Activated CD8-positive, alpha-beta memory T cell treated with anti-CD3 and anti-CD28 coated beads for 48 hours (primary cell): Measurements from ENCODE around the gene MDM1.
A peak's percentile ranks its signal among the peaks of the same experiment; 100 is the strongest.

Experiments
- DNase-seq, 3 experiments: peaks; one replicate each; pipeline ENCODE4 v3.0.0-alpha.2; 2020; ENCODE audit warnings: low read depth in 2 of 3, low spot score in 2 of 3

Gene MDM1, protein sequence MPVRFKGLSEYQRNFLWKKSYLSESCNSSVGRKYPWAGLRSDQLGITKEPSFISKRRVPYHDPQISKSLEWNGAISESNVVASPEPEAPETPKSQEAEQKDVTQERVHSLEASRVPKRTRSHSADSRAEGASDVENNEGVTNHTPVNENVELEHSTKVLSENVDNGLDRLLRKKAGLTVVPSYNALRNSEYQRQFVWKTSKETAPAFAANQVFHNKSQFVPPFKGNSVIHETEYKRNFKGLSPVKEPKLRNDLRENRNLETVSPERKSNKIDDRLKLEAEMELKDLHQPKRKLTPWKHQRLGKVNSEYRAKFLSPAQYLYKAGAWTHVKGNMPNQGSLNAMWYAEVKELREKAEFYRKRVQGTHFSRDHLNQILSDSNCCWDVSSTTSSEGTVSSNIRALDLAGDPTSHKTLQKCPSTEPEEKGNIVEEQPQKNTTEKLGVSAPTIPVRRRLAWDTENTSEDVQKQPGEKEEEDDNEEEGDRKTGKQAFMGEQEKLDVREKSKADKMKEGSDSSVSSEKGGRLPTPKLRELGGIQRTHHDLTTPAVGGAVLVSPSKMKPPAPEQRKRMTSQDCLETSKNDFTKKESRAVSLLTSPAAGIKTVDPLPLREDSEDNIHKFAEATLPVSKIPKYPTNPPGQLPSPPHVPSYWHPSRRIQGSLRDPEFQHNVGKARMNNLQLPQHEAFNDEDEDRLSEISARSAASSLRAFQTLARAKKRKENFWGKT

DNA sequence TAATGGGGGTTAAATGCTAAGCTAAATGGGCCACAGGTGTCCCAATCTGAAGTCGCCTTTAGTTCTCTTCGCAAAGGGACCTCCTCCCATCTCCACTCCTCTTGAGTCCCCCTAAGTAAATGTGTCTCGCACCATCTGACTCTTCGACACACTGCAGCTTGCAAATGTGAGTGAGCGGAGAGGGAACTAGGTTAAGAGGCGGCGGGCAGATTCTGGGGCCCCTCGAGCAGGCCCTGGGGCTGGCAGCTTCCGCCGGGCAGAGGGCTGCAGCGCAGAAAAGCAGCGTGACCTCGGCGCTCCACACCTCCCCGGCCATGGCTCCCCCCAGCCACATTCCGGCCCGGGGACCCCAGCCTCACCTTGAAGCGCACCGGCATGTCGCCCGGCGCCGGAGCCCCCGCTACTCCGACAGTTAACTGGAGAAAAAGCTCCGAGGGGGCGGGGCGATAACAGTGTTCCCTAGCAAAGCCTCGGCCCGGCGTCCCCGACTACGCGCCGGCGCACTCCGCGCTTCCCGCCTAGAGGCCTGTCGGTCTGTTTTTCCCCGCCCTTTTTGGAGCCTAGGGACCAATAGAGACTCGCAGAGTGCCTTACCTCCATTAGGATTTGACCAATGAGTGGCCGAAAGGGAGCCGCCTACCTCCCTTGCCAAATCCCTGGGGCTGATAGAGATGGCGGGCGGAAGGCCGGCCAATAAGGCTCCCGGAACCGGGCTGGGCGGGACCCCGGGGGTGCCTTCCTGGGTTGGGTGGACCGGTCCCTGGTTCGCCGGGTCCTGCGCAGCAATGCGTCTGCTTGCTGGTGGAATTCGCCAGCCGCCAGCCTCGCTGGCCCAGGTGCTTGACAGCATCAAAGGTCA lies at the start of gene MDM1:
Gene MDM1, minus strand, starts transcription at position 494 of the 859 bp plus-strand sequence. Its CDS starts 117 bp downstream, at position 377.
- DNase-seq: peak; percentile 87 to 94 (median 93)

DNA sequence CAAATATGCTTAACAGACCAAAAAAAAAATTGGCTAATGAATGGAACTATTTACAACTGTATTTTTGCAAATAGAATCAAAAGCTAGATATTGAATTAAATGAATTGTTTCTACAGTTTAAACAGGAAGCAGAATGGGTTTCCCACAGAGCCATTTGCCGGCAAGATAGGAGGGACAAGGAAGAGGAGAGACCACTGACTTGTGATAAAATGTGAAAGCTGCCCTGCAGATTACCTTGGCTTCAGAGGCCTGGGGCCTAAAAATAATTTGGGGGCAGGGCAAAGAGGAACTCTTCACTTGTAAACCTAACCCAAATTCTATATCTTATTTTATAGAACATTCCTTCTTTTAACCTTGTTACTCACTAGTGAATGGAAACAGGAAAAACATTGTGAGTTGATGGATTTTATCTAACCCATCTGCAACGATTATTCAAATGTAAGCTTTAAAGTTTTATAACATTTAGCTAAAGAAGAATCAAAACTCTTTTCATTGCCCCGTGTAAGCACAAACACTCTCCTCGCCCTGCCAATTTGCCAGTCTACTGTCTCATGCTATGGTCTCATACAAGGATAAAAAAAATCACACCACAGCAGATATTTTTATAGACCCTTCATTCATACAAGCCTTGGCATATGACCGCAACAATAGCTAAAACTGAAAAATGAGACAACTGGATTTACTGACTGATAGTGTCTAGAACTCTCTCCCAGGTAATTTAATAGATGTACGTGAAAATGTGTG lies 49.5 kb upstream of the MDM1 start:
- DNase-seq: no peak

DNA sequence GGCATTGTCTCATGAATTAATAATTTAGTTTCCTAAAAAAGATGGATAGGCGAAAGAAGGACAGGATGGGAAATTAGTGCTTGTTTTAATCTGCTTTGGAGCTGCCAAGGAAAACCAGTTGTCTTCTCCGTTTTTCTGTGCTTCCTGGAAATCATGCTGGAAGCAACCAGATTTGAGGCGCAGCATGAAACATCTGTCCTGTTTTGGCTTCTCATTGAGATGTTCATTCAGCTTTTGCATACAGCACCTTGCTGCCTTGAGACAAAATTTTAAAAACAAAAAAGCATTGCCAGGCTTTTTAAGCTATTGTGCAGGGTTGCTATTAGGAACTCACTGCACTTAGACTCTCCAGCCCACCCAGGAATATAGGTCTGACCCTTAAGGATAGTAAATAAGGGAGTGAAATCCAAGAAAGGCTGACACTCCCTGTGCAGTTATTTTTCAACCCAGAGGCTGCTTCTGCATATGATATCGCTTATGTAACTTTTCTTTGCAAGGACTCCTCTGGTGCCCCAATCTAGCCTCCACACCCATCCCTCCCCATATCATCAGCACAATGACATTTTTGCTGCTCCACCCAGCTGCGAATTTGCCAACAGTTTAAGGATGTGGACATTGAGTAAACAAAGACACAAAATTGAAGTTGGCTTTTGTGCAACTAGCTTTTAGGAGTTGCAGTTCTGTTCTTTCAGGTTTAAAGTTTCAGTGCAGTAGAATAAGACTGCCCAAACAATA lies 46.9 kb upstream of the MDM1 start:
- no peak for DNase-seq

DNA sequence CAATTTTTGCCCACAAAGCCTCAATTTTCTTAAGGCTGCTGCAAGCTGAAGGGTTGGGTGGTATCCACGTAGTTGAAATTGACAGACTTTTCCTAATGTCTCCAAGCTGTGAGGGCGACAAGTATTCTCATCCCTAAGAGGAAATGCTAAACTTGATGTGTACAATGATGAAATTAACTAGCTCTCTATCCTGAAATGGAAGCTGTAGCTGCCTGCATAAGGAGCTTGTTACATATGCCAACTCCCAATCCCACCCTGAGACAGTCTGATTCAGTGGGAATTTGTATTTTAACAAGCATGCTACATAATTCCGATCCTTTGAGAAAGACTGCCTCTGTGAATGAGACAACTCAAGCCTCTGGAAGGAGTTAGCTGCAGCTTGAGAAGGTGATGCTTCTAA lies 45.7 kb upstream of the MDM1 start:
- no peak for DNase-seq

DNA sequence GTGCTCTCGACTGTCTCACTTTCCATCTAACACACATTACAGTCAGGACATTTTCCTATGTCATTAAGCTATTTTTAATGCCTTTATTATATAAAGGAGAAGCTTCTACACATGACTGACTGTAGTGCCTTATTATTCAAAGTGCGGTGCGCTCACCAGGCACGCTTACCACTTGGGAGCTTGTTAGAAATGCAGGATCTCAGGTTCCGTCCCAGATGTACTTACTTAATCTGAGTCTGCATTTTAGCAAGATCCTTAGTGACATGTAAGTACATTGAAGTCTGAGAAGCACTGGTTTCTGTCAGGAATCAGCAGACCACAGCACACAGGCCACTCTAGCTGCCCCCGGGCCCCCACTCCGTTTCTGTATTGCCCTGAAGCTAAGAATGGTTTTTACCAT lies 44.7 kb upstream of the MDM1 start:
- no peak for DNase-seq

DNA sequence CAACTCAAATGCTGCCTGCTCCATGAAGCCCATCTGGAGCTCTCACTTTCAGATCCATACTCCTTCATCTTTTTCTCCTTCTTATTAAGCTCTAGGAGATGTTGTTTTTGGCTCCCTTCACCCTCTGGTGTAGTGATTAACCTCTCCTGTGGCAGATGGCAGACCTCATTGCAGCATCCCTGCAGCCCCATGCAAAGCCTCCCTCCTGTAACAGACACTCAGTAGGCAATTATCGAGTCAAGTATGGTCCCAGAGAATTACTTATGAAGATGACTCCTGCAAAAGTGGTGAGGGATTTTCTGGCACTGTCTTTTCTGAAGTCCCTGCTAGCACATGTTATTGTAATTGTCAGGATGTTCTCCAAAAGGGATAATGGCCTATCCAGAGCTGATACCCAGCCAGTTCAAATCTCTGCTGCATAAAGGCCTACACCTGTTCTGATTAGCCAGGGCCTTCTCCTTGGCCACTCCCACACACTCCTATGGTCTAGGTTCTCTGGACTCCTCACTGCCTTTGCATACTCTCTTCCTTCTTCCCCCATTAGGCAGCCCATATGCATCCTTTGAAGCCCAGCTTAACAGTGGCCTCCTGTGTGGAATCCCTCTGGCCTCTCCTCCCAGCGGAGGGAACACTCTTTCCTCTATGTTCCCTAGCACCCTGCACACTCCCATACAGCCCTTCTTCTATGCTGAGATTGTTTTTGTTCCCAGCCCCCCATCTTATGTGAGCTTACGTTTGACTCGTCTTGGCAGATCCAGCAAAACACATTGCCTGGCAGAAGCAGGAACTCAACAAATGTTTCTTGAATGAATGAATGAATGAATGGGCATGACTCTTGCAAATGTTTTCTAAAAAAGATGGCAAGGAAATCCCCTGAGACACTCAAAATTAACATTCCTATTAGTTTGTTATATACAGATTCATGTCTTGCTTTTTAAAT lies 43.9 kb upstream of the MDM1 start:
- no peak for DNase-seq

DNA sequence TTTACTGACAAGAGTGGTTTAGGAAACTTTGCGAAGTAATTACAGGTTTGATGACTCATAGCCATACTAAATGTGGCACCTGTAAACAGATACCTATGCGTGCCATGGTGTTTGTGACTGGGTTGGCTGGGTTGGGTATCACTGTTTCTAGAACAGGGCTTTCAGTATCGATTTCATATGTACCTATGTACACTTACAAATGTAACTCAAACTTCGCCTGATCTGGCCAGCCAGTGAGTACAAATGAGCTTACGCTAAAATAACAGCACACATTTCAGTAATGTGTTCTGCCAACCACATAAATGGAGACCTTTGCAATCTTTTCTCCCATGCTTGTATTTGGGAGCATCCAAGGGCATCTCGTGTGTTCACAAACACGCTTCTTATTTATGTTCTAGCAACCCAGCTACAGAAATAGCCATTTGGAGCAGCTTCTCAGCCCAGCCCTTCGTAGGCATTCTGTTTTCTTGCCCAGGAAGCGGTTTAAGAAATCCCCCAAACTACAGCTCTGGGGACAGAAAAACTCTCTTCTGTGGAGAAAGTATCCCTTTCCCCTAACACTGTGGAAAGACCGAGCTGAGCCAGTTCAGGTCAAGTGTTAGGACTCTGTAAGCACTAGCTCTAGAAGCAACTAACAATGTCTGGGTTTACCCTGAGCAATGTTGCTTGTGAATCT lies 42.3 kb upstream of the MDM1 start:
- no peak for DNase-seq

DNA sequence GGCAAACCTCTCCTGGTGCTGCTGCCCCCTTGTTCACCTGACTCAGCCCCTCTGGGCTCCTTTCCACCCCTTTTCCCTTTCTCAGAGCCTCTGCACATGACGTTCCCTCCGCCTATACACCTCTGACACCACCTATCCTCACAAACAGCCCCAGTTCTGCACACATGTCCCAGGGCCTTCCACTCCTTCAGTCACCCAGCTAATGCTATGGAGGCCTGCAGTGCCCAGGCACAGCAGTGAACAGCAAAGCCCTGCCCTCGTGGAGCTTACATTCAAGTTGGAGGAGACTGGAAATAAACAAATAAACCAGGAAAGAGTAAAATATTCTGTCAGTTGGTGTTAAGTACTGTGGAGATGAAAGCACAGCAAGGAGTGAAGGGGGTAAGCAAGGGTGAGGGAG lies 38.5 kb upstream of the MDM1 start:
- DNase-seq: no peak

DNA sequence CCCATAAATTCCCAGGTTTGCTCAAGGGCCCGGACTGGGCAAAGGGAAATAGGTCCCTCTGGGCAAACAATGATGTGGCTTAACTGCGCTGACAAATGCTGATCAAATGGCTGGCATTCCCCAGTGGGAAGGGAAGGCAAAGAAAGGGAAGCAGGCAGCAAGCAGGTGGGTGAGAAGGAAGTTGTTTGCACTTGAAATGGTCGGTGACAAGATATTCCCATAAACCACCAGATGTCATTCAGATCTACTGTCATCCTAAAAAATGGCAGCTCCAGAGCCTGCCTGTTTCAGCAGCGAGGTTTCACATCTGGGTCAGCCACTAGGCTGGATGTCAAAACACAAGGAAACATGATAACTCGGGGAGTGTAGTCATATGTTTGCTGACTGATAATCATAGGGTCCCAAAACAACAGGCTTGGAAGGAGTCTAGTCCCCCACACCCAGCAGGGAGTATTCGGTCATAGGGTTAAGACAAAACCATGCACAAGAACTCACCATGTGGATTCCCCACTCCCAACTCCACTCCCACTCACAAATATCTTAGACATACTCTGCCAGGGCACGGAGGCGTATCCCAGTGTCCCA lies 37.9 kb upstream of the MDM1 start:
- DNase-seq: no peak

DNA sequence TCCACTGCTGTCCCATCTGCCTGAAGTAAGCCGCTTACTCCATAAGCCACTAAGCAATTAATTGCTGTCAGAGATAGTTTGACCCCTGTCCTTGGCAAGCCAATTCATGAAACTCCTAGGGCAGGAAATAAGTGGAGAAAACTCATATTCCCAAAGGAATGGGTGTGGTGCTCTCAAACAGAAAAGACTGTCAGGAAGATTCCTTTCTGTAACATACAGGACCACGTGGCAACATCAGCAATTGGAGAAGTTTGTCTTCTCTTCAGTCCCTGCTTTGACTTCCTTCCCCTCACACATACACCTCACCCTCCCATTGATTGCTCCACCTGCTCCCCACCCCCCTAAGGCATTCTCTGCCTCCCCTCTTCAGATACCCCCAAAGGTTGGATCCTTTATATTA lies 36.2 kb upstream of the MDM1 start:
- no peak for DNase-seq

DNA sequence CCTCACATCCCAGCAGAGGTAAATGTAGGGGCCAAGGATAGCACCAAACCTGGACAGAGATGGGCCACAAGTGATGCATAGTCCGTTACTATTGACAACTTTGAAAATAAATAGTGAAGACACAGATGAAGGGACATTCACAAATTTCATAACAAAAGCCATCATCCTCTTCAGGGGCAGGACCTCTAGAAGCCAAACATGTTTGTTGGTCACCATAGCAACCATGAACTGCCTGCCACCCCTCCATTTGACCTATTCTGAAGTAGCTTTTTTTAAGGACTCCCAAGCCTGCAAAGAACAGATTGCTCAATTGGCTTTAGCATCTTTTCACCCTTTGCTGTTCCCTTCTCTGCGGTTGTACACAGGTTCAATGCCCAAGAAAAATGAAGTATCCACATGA lies 35.7 kb upstream of the MDM1 start:
- no peak for DNase-seq

DNA sequence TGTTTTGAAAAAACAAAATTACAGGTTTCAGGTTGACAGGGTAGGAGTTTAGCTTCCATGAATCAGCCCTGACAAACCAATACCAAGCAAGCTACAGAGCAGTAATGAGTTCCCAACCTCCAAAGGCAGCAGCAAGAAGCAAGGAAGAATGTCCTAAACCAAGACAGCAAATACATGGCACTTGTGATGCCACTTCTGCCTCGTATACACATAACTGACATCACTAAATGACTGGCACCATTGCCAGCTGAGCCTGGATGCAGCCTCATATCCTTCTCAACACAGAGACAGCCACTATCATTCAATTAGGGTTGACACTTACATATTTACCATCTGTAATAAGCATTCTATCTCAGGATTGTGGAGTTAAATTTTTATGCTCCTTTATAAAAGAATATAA lies 35.0 kb upstream of the MDM1 start:
- DNase-seq: no peak

DNA sequence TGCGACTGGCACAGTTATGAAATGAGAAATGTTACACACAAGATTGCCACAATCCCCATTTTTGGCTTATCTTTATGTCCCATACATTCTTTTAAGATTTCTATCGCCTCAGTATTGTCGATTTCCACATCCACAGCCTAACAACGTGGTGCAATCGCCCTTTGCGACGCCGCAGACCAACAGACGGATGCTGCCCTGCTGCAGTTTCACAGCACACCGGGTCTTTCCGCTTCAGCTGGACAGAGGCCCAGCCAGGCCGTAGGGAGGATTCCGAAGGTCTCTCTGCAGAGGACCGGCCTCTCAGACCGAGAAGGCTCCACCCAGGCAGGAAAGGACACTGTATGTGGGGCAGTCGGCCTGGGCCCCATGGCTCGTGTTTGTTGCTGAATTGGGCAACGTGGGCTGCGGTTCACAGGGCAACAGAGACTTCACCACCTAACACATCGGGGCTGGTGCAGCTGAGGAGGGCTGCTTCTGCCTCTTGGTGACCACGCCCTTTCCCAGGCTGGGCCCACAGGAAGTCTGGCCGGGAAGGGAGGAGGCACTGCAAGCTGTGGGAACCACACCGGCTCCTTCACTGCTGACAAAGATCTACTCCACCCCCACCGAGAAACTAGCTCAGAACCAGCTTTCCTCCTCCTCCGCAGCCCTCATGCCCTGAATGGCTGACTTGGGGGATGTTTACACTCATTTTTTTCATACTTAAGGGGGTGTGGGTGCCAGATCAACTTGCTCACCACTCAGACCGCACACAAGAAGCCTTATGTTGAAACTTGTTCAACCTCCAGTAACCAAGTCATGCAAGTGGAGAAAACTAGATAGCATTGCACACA lies 32.9 kb upstream of the MDM1 start:
- peak; percentile 64 to 83 (median 66) for DNase-seq

DNA sequence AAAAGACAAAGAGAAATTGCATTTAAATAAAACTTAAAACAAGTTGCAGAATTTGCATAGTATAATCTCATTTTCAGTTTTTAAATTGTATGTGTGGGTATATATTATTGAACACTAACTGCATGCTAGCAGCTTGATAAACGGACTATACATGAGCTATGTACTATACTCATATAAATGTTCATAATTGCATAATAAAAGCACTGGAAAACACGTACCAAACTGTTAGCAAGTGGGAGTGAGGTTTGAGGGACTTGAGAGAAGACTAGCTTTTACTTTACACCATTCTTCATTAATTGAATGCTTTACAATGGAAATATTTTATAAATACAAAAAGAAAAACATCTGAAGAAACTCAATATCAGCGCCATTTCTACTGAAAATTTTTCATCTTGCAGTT lies 32.2 kb upstream of the MDM1 start:
- no peak for DNase-seq

DNA sequence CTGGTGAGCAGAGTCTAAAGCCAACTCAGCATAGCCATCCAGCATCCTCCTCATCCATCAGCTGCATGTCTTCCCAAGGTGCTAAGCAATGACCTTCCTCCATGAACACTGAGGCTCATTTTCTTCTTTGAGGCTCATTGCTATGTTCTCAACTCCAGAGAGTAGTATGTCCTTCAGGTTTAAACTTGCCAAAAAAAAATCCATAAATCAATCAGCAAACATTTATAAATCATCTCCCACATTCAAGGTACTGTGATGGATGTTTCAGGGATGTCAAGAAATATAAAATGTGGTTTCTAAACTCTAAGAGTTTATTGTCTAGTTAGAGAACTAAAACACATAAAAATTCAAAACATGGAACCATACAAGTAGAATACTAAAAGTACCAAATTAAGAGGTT lies 29.8 kb upstream of the MDM1 start:
- no peak for DNase-seq

DNA sequence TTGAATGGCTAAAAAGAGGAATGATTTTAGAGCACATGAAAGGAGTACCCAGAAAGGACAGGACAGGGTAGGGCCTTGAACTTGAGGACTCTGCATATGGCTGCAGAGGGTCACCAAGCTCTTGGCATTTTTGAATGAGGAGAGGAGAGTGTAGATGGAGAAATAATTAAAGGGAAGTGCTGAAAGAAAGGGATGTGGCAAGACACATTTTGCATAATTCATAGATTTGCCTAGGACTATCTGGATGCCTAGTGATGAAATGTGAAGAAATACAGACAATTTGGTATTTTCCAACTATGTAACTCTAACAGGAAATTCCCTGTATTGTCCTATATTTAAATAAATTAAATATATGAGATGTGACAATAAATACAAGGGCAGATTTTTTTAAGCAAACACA lies 27.5 kb upstream of the MDM1 start:
- DNase-seq: no peak
